GM19240 (cell line): ENCODE measurements around the gene ANXA10.
A peak's percentile ranks its signal among the peaks of the same experiment; 100 is the strongest.
"Not testable (repeated sequence)": the region's sequence is repeated elsewhere in the genome, so short reads cannot be mapped to it uniquely, and the experiment has no call there.

Source experiments
- DNase-seq: peaks from one replicate; pipeline ENCODE4 v3.0.0; 2011; ENCODE audit warnings: low spot score; ENCODE audit not compliant: insufficient read length

Gene ANXA10, protein sequence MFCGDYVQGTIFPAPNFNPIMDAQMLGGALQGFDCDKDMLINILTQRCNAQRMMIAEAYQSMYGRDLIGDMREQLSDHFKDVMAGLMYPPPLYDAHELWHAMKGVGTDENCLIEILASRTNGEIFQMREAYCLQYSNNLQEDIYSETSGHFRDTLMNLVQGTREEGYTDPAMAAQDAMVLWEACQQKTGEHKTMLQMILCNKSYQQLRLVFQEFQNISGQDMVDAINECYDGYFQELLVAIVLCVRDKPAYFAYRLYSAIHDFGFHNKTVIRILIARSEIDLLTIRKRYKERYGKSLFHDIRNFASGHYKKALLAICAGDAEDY

GRCh38 chr4:168092176-168092712, at the start of gene ANXA10:
TSS of gene ANXA10 (plus strand) at chr4:168092537. CDS start at chr4:168092701, 164 bp downstream.
- DNase-seq, result no peak

- DNase-seq, result no peak
Observed at GRCh38 chr4:168045354-168045753, 47.0 kb upstream of the ANXA10 start.

GRCh38 chr4:168050002-168050401, 42.3 kb upstream of the ANXA10 start:
- DNase-seq, result no peak

- no peak for DNase-seq
Observed at GRCh38 chr4:168051526-168051925, 40.8 kb upstream of the ANXA10 start.

DNA sequence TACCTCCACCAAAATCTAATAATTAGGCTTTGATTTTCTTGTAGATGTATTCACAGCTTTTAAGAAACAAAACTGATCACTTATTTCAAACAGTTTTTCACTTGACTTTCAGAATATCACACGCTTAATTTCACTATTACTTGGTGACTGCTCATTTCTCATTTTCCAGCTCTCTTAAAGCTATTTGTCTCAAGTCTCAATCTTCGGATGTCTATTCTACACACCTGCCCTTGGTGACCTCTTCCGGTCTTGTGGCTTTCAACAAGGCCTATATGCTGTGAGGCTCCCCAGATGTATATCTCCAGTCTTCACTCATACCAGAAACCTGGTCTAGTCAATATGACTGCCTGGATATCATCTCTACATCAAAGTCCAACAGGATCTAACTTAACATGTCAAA, 34.9 kb upstream of the ANXA10 start:
- no peak for DNase-seq

GRCh38 chr4:168059251-168059650, 33.1 kb upstream of the ANXA10 start:
- no peak for DNase-seq

DNA sequence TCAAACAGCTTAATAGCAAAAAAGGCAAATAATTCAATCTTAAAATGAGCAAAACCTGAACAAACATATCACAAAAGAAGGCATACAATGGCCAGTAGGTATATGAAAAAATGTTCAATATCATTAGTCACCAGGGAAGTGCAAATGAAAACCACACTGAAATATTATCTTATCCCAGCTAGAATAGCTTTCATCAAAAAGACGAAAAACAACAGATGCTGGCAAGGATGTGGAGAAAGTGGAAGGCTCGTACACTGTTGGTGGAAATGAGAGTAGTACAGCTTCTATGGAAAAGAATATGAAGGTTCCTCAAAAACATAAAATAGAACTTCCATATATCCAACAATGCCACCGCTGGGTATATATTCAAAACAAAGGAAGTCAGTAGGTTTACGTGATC, 29.3 kb upstream of the ANXA10 start:
- DNase-seq, result no peak

DNA sequence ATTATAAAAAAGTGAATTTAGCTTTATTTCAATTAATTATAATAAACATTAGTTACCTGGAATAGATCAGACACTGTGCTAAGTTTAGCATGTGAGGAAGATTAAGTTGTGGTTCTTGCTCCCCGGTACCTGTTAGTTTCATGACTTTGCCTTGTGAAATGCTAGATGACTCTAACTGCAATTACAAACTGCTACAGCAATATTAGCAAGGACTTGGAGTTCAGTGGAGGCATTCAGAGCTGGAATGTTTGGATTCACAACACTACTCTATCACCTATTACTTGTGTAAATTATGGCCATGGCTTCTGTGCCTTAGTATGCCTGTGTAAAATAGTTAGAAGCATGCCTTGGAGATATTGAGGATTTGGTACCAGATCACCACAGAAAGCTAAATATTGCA, 21.4 kb upstream of the ANXA10 start:
- DNase-seq, result no peak

- DNase-seq, result no peak
Observed at GRCh38 chr4:168071304-168071703, 21.0 kb upstream of the ANXA10 start.

DNA sequence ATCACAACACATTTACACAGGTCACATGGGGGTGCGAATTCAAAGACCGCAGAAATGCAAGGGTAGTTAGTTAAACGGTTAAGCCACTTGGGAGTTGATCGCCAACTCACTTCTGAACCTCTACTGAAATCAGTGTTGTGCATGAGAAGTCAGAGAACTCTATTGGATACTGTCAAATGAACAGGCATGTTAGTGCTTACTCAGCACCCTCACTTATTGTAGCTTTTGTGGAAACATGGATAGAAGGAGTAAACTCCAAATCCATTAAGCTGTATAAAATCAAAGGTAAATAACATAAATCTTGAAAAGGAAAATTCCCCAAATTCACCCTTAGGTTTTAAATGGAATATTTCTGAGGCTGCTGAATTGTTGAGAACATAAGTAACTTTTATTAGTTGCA, 17.5 kb upstream of the ANXA10 start:
- DNase-seq, result no peak

GRCh38 chr4:168076989-168077725, 15.2 kb upstream of the ANXA10 start:
- peak; percentile 4 for DNase-seq

- no peak for DNase-seq
Observed at GRCh38 chr4:168077726-168078239, 14.6 kb upstream of the ANXA10 start.

DNA sequence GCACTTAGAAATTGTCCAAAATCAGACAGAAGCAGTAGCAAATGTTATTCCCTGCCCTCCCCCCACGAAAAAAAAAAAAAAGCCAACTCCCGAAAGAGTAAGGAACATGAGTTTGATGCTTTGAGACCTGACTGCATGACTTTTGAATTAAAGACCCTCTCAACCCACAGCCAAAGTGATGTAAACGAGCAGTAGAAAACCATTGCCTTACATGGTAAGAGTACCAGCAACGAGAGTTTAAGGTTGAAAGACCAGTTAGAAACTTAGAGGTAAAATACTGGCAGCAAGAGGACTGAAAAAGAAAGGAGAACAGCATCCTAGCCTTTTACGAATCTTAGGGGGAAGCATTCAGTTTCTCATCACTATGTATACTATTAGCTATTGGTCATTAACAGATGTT, 10.0 kb upstream of the ANXA10 start:
- DNase-seq, result no peak

- no peak for DNase-seq
Observed at GRCh38 chr4:168095776-168096406, 3.6 kb downstream of the ANXA10 start.

DNA sequence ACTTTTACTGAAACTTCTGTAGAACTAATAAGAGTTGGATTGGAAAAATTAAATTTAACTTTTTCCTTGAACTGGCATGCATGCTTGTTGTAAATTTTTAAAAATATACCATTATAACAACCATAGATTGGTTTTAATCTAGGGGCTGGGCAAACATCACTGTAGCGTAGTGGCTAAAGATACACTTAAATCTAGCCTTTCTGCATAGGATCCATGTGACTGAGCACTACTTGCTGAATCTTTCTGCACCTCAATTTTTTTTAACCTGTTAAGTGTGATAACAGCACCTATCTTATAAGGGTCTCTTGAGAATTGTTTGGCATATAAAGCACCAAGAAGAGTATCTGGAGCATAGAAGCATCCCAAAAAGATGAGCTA, 4.1 kb downstream of the ANXA10 start:
- DNase-seq, result no peak

DNA sequence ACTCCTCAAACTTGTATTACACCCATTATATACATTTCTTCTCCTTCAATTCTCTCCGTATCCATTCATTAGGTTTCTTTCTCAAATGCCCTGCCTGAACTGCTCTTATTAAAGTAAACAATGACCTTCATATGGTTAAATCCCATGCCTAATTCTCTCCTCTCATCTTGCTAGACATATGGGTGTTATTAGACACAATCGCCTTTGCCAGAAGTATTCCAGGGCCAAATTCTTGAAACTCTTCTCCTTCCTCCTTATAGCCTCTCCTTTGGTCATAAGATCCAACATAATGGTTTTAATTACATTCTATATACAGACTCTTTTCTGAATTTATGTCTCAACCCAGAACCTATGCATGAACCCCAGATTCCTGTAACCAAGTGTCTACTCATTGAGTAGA, 4.8 kb downstream of the ANXA10 start:
- no peak for DNase-seq

DNA sequence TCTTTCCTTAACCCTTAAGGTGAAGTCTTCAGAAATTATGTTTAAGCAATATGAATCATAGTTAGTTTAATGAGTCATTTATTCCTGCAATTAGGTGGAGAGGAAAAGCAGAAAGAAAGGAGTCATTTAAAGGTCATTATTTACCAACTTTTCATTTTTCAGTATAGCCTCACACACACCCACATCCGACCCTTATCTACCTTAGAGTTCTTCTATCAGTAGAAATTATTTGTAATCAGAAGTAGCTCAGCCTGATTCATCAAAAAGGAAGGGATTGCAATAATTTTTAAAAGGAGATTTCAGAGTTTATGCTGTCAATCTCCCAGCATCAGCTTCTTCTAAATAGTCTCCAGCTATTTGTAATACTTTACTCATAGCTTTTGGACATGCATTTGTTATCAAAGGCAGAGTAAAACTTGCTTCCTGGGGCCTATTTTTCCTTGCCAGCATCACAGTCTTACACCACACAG, 5.9 kb downstream of the ANXA10 start:
- DNase-seq, result no peak

DNA sequence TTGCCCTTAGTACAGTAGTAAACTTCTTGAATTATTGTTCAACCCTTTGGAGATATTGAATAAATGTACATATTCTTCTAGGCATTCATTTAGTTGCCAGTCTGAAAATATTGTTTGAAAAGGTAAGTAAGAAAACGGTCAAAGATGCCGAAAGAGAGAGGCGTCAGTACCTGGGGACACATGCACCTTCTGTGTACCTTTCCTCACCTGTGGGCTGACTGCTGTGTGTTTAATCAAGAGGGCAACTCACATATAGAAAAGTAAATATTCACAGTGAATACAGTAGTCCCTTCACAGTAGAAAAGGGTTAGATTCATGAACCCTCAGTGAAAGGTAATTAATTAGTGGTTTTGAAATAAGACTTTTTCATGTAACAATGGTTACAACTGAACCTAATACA, 6.9 kb downstream of the ANXA10 start:
- no peak for DNase-seq

GRCh38 chr4:168101026-168101425, 8.7 kb downstream of the ANXA10 start:
- no peak for DNase-seq

GRCh38 chr4:168102403-168102802, 10.1 kb downstream of the ANXA10 start:
- no peak for DNase-seq

DNA sequence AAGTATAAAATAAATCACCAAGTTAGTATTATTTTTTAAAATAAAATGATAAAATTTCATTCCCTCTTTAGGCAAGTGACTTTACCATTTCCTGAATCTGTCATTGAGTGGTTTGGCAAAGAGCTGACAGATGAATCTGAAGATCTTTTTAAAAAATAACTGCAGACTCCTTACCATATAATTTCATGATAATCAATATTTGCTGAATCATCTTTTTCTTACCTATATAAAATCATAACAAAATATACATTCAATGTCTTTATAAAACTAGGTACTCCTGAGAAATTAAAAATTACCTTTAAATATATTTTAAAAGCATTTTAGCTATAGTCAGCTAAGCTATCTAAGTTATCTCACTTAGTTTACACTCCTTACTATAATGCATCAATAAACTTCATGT, 17.2 kb downstream of the ANXA10 start:
- no peak for DNase-seq

DNA sequence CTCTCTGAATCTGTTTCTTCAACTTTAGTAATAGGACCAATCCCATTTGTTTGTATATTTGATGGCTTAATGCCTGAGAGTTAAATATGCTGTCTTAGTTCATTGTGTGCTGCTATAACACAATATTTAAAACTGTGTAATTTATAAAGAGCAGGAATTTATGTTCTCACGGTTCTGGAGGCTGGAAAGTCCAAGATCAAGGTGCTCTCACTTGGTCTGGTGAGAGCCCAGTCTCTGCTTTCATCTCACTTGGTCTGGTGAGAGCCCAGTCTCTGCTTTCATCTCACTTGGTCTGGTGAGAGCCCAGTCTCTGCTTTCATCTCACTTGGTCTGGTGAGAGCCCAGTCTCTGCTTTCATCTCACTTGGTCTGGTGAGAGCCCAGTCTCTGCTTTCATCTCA, 20.7 kb downstream of the ANXA10 start:
- DNase-seq, result not testable (repeated sequence)
